Measurements from ENCODE around the gene AUP1.
"Not testable (repeated sequence)": the region's sequence is repeated elsewhere in the genome, so short reads cannot be mapped to it uniquely, and the experiment has no call there.

GRCh38 chr2:74561022-74561421, 31.5 kb upstream of the AUP1 start:
- not testable (repeated sequence) for TF ChIP-seq CTCF, POLR2A (IDR thresholded peaks at IDR 0.05)
